GM19395 (cell line): Measurements from ENCODE around the gene PLET1.
"Not testable (repeated sequence)": the region's sequence is repeated elsewhere in the genome, so short reads cannot be mapped to it uniquely, and the experiment has no call there.

Experiments
- ATAC-seq: cut with Tn5 transposase; IDR thresholded peaks from one replicate; pipeline ENCODE4 v1.9.1; 2021; ENCODE audit warnings: mild to moderate bottlenecking, moderate library complexity; ENCODE audit not compliant: unreplicated experiment

Gene PLET1

DNA sequence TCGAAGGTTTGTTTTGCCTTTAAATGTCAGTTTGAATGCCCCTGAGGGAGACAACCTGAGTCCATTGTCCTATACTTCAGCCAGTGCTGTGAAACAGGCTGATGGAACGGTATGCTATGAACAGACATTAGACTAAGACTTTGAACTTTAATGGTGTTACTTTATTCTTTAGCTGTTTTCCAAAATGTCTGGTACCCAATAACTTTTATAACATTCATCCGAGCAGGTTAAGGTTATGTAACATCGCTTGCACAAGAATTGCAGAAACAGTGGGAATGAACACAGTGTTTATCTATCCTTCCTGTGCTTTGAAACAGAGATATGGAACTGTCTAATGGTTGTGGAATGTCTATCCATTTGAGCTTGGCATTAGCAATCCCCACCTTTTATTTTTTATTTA, 46.9 kb downstream of the PLET1 start:
- ATAC-seq, result no peak

DNA sequence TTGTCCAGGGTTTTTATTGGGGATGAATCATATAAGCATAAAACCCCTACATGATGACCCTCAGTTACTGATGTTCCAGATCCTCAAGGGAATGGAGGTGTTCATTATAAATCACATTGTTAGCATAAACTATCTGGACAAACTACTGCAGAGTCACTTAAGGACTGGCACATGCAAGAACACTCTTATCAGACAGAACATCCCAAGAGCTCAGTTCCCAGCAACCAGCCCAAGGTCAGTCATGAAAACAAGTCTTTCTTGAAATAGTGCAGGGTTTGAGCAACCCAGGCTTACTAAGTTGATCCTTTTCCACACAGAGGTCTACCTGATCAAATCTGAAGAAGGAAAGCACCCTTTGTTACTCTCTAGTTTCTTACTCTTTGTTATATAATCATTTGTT, 48.0 kb downstream of the PLET1 start:
- ATAC-seq, result no peak

DNA sequence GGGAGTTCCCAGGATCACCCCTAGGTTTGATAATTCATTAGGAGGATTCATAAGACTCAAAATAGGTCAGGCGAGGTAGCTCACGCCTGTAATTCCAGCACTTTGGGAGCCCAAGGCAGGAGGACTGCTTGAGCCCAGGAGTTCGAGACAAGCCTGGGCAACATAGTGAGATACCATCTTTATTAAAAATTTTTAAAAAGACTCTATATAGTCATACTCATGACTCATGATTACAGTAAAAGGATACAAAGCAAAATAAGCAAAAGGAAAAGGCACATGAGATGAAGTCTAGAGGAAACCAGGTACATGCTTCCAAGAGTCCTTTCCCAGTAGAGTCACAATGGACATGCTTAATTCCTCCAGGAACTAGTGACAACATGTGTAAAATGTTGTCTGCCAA, 48.4 kb downstream of the PLET1 start:
- ATAC-seq, result no peak

DNA sequence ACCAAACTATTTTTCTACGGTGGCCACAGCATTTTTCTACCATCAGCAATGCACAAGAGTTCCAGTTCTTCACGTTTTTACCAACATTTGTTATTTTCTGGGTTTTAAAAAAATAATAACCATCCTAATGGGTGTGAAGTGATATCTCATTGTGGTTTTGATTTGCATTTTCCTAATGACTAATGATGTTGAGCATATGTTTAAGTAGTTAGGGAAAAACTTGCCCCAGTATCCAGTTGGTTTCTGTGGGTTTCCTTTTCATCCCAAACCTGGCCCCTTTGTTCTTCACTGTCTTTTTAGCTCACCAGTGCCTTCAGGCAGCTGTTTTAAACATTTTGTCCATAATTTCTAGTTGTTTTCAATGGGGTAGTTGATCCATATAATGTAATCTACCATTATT, 49.1 kb downstream of the PLET1 start:
- ATAC-seq, result no peak

DNA sequence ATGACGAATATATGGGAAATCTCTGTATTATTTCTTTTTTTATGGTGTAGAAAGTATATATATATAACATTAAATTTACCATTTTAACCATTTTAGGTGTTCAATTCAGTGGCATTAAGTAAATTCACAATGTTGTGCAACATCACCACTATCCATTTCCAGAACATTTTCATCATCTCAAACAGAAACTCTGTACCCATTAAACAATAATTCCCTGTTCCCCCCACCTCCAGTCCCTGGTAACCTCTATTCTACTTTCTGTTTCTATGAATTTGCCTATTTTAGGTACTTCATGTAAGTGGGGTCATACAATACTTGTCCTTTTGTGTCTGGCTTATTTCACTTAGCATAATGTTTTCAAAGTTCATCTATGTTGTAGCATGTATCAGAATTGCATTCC, 49.8 kb downstream of the PLET1 start:
- ATAC-seq, result no peak

DNA sequence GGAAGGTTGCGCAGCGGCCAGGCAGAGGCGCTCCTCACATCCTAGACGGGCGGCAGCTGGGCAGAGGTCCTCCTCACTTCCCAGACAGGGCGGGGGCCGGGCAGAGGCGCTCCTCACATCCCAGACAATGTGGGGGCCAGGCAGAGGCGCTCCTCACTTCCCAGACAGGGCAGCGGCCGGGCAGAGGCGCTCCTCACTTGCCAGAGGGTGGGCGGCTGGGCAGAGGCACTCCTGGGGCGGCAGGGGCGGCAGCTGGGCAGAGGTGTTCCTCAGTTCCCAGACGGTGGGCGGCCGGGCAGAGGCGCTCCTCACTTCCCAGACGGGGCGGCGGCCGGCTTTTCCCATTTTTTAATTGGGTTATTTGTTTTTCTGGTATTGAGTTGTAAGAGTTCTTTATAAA, 54.6 kb downstream of the PLET1 start:
- no peak for ATAC-seq

DNA sequence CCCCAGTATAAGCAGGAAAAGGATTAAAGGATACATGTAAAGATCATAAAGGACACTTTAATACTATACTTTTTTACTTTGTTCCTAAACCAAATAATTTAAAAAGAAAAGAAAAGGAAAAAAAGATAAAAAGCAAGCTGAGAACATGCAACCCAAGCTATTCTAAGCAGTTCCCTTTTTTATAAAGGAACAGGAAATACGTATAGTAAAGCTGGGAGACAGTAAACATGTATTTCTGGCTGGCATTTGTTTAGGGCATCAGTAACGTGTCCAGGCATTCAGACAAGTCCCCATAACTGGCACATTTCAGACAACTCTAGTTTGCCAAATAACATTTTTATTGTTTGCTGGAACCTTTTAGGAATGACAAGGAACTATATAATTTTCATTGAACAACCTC, 60.4 kb downstream of the PLET1 start:
- ATAC-seq, result no peak

DNA sequence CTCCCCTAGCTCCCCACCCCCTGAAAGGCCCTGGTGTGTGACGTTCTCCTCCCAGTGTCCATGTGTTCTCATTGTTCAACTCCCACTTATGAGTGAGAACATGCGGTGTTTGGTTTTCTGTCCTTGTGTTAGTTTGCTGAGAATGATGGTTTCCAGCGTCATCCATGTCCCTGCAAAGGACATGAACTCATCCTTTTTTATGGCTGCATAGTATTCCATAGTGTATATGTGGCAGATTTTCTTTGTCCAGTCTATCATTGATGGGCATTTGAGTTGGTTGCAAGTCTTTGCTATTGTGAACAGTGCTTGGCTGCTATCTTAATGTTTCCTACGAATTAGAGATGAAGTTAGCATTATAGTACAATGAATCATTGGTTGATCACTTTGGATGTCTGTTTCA, 61.6 kb downstream of the PLET1 start:
- ATAC-seq, result not testable (repeated sequence)
